NCI-H1417 treated with DMSO at 0.1 percent for 48 hours (cell line): Measurements from ENCODE around the gene NKX2-1.
A peak's percentile ranks its signal among the peaks of the same experiment; 100 is the strongest.
"Not testable (repeated sequence)": the region's sequence is repeated elsewhere in the genome, so short reads cannot be mapped to it uniquely, and the experiment has no call there.

Experiments
- DNase-seq: peaks from one replicate; lab custom pipeline; 2025; lab: John Stamatoyannopoulos, UW

NKX2-1 gene

GRCh38 chr14:36519431-36520321 lies at the start of gene NKX2-1:
TSS of gene NKX2-1 (minus strand) at chr14:36520232. CDS start at chr14:36520129, 103 bp downstream.
- DNase-seq = peak; percentile 84

- DNase-seq = peak; percentile 30
Observed at GRCh38 chr14:36556811-36557433, 36.9 kb upstream of the NKX2-1 start.

GRCh38 chr14:36555998-36556743 lies 36.1 kb upstream of the NKX2-1 start:
- DNase-seq = no peak

- peak; percentile 62 for DNase-seq
Observed at GRCh38 chr14:36553656-36554260, 33.7 kb upstream of the NKX2-1 start.

GRCh38 chr14:36550899-36551298 lies 30.9 kb upstream of the NKX2-1 start:
- DNase-seq = no peak

- not testable (repeated sequence) for DNase-seq
Observed at GRCh38 chr14:36544280-36544679, 24.2 kb upstream of the NKX2-1 start.

- DNase-seq = no peak
Observed at GRCh38 chr14:36538051-36538450, 18.0 kb upstream of the NKX2-1 start.

- DNase-seq = no peak
Observed at GRCh38 chr14:36529062-36529461, 9.0 kb upstream of the NKX2-1 start.

- no peak for DNase-seq
Observed at GRCh38 chr14:36525746-36526099, 5.7 kb upstream of the NKX2-1 start.

- no peak for DNase-seq
Observed at GRCh38 chr14:36524874-36525745, 5.1 kb upstream of the NKX2-1 start.

GRCh38 chr14:36524220-36524837 lies 4.3 kb upstream of the NKX2-1 start:
- DNase-seq = no peak

- DNase-seq = no peak
Observed at GRCh38 chr14:36522972-36523715, 3.1 kb upstream of the NKX2-1 start.

- no peak for DNase-seq
Observed at GRCh38 chr14:36522347-36522971, 2.4 kb upstream of the NKX2-1 start.

GRCh38 chr14:36521598-36522345 lies 1.7 kb upstream of the NKX2-1 start:
- DNase-seq = no peak

- DNase-seq = peak; percentile 67
Observed at GRCh38 chr14:36520601-36521525, 831 bp upstream of the NKX2-1 start.

- DNase-seq = no peak
Observed at GRCh38 chr14:36518586-36519430, 1.2 kb downstream of the NKX2-1 start.
